CD4-positive, alpha-beta T cell treated with Interleukin-21 for 1 hour (primary cell): Measurements from ENCODE around the gene TMED9.
"Not testable (repeated sequence)": the region's sequence is repeated elsewhere in the genome, so short reads cannot be mapped to it uniquely, and the experiment has no call there.

Source experiments
- DNase-seq: peaks from one replicate; pipeline ENCODE4 v3.0.0-alpha.2; 2020

TMED9 gene

GRCh38 chr5:177592010-177592834 is at the start of gene TMED9:
Gene TMED9 (plus strand): TSS chr5:177592203. CDS start chr5:177592215, 12 bp downstream.
- peak; percentile 91 for DNase-seq

- DNase-seq, result no peak
These were observed 49.1 kb upstream of the TMED9 start for GRCh38 chr5:177542816-177543465.

- DNase-seq, result no peak
These were observed 46.3 kb upstream of the TMED9 start for GRCh38 chr5:177545487-177546257.

- no peak for DNase-seq
These were observed 45.7 kb upstream of the TMED9 start for GRCh38 chr5:177546258-177546741.

- no peak for DNase-seq
These were observed 44.3 kb upstream of the TMED9 start for GRCh38 chr5:177547736-177548135.

- DNase-seq, result no peak
These were observed 43.5 kb upstream of the TMED9 start for GRCh38 chr5:177548495-177548894.

- DNase-seq, result no peak
These were observed 41.9 kb upstream of the TMED9 start for GRCh38 chr5:177550122-177550521.

- DNase-seq, result no peak
These were observed 39.1 kb upstream of the TMED9 start for GRCh38 chr5:177552839-177553455.

GRCh38 chr5:177553671-177554429 is 38.2 kb upstream of the TMED9 start:
- DNase-seq, result no peak

GRCh38 chr5:177554474-177555111 is 37.4 kb upstream of the TMED9 start, which contains the start of gene FAM193B:
Gene FAM193B (minus strand): TSS chr5:177554563. CDS start chr5:177554458, 105 bp downstream.
- peak; percentile 96 for DNase-seq

- no peak for DNase-seq
These were observed 36.8 kb upstream of the TMED9 start for GRCh38 chr5:177555228-177555627.

- DNase-seq, result no peak
These were observed 36.3 kb upstream of the TMED9 start for GRCh38 chr5:177555665-177556064.

- DNase-seq, result peak; percentile 52
These were observed 34.9 kb upstream of the TMED9 start for GRCh38 chr5:177557041-177557647.

- DNase-seq, result no peak
These were observed 34.2 kb upstream of the TMED9 start for GRCh38 chr5:177557796-177558195.

GRCh38 chr5:177559446-177559941 is 32.5 kb upstream of the TMED9 start:
- not testable (repeated sequence) for DNase-seq

GRCh38 chr5:177565046-177565445 is 27.0 kb upstream of the TMED9 start:
- no peak for DNase-seq

- DNase-seq, result no peak
These were observed 23.7 kb upstream of the TMED9 start for GRCh38 chr5:177568326-177568725.

GRCh38 chr5:177569894-177570293 is 22.1 kb upstream of the TMED9 start:
- DNase-seq, result no peak

- DNase-seq, result no peak
These were observed 16.5 kb upstream of the TMED9 start for GRCh38 chr5:177575488-177575887.

- no peak for DNase-seq
These were observed 15.8 kb upstream of the TMED9 start for GRCh38 chr5:177576169-177576568.

GRCh38 chr5:177578316-177578715 is 13.7 kb upstream of the TMED9 start:
- no peak for DNase-seq
